ENCODE data around the gene CCT3.

Gene CCT3

DNA sequence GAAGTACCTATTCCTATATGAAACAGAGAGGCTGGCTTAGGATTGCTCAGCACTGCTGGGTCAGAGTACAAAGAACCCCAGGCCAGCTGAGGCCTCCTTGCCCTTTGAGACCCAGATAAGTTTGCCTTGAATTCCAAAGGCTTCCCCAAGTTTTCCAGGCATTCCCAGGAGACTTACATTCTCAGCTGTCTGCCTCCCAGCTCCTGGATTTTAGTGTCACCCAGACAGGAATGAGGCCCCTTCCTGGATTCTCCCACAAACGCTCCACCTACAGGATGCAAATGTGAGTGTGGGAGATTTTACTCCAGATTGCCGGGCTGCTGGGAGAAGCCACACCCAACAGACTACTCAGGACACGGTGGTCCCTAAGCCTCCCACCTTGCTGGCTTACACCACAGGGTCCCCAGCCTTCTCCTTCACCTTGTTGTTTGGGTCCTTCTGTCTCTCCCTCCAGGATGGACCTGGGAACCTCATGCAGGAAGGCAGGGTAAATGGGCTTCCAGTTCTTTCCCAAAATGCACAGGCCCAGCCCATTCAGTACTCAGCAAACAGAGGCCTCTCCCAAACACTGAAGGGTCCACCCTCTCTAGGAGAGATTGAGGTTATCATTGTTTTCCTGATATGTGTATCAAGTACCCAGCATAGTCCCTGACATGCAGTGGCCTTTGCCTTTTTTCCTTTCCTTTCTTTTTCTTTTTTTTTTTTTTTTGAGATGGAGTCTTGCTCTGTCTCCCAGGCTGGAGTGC lies 41.5 kb upstream of the CCT3 start:
- Histone ChIP-seq H4K20me1 (ENCODE audit: insufficient read depth, low read length) (no peaks in the 10 kb centered on the region), H3K9ac (ENCODE audit: low read depth, low read length) (no peak overlapping the region), H3K27ac (ENCODE audit: low read length) (no peak overlapping the region), H3K4me2 (ENCODE audit: insufficient read depth, low read length) (no peak overlapping the region), H3K4me1 (ENCODE audit: insufficient read depth, low read length) (no peaks in the 10 kb centered on the region), H3K9me3 (ENCODE audit: insufficient read depth, low read length, severe bottlenecking) (no peaks in the 10 kb centered on the region), H3K79me2 (ENCODE audit: insufficient read depth, low read length) (no peaks in the 10 kb centered on the region), H3K36me3 (ENCODE audit: insufficient read depth, low read length) (no peaks in the 10 kb centered on the region), H3K4me3 (ENCODE audit: low read depth in 1 of 2, low read length in 2 of 2) (no peak overlapping the region), H2AFZ (ENCODE audit: low read depth, low read length) (no peak overlapping the region), H3K27me3 (ENCODE audit: insufficient read depth, low read length, poor library complexity) (no peaks in the 10 kb centered on the region)
- ATAC-seq (ENCODE audit: insufficient read depth, low read depth) (no peak), DNase-seq (no peak)
- TF ChIP-seq EZH2 (IDR thresholded peaks at IDR 0.05; ENCODE audit: borderline replicate concordance, low read depth, low read length, severe bottlenecking) = no peak

DNA sequence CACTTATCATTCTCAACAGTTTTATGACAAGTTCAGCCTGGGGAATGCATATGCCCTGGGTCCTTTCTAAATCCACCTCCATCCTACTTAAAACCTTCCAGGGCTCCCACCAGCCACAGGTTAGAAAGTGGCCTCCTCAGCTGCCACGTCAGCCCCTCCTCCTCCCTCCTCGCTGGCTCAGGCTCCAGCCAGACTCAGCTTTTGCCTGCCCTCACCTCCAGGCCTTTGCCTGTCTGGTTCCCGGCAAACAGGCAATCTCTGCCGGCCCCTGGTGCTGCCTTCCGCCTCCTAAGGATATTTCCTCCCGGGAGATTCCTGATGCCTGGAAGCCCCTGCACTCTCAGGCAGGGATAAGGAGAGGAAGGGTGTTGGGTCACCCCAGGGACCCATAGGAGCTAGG lies 40.5 kb upstream of the CCT3 start:
- H3K36me3 ChIP-seq (ENCODE audit: insufficient read depth, low read length) = no peaks in the 10 kb centered on the region
- no peaks in the 10 kb centered on the region for H3K27me3 ChIP-seq (ENCODE audit: insufficient read depth, low read length, poor library complexity)
- H3K9me3 ChIP-seq (ENCODE audit: insufficient read depth, low read length, severe bottlenecking) = no peaks in the 10 kb centered on the region
- H3K4me2 ChIP-seq (ENCODE audit: insufficient read depth, low read length) = no peak overlapping the region
- no peak for DNase-seq
- TF ChIP-seq, protein P1, sequence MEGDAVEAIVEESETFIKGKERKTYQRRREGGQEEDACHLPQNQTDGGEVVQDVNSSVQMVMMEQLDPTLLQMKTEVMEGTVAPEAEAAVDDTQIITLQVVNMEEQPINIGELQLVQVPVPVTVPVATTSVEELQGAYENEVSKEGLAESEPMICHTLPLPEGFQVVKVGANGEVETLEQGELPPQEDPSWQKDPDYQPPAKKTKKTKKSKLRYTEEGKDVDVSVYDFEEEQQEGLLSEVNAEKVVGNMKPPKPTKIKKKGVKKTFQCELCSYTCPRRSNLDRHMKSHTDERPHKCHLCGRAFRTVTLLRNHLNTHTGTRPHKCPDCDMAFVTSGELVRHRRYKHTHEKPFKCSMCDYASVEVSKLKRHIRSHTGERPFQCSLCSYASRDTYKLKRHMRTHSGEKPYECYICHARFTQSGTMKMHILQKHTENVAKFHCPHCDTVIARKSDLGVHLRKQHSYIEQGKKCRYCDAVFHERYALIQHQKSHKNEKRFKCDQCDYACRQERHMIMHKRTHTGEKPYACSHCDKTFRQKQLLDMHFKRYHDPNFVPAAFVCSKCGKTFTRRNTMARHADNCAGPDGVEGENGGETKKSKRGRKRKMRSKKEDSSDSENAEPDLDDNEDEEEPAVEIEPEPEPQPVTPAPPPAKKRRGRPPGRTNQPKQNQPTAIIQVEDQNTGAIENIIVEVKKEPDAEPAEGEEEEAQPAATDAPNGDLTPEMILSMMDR (IDR thresholded peaks at IDR 0.05; ENCODE audit: borderline replicate concordance, extremely low read depth, low read length, poor library complexity, severe bottlenecking) = no peak
- no peak for TF ChIP-seq EZH2 (IDR thresholded peaks at IDR 0.05; ENCODE audit: borderline replicate concordance, low read depth, low read length, severe bottlenecking)
- no peaks in the 10 kb centered on the region for H3K79me2 ChIP-seq (ENCODE audit: insufficient read depth, low read length)
- H4K20me1 ChIP-seq (ENCODE audit: insufficient read depth, low read length) = no peaks in the 10 kb centered on the region
- H3K9ac ChIP-seq (ENCODE audit: low read depth, low read length) = no peak overlapping the region
- no peak overlapping the region for H3K4me3 ChIP-seq (ENCODE audit: low read depth in 1 of 2, low read length in 2 of 2)
- no peak overlapping the region for H2AFZ ChIP-seq (ENCODE audit: low read depth, low read length)
- no peak for ATAC-seq (ENCODE audit: insufficient read depth, low read depth)
- no peak overlapping the region for H3K27ac ChIP-seq (ENCODE audit: low read length)
- H3K4me1 ChIP-seq (ENCODE audit: insufficient read depth, low read length) = no peaks in the 10 kb centered on the region

DNA sequence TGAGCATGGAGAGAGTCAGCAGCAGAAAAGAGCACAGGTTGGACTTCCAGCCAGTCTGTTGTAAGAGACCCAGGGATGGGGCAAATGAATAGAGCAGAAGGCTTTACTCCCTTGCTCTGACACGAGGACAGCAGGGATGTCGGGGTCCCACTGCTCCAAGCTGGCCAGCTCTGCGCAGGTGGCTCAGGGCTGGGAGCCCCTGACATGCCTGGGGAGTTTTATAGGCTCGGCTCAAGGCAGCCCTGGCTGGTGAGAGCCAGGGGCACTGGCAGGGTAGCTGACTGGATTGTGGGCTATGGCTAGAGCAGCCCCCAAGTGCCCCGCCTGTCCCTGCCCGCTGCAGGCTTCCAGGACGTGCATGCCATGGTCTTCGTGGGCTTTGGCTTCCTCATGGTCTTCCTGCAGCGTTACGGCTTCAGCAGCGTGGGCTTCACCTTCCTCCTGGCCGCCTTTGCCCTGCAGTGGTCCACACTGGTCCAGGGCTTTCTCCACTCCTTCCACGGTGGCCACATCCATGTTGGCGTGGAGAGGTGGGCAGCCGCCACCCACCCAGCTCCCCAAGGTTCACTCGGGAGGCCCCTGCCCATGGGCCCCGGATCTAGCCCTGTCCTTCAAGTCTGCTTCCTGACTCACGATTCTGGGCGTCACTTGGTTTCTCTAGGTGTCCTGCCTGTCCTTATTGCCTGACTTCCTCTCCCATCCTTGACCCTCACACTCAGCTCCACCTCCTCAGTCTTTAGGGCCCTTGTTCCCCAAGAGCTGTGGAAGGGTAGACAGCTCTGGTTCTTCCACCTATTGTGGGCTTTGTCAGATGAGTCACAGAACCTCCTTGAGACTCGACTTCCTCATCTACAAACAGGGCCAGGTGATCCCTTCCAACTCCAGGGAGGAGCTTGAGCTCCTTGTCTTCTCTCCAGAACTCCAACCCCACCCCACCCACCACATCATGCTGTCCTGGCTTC lies 39.1 kb upstream of the CCT3 start:
- Histone ChIP-seq H3K4me2 (ENCODE audit: insufficient read depth, low read length) (no peak overlapping the region), H3K79me2 (ENCODE audit: insufficient read depth, low read length) (no peaks in the 10 kb centered on the region), H3K27ac (ENCODE audit: low read length) (no peak overlapping the region), H3K4me3 (ENCODE audit: low read depth in 1 of 2, low read length in 2 of 2) (no peak overlapping the region), H3K9me3 (ENCODE audit: insufficient read depth, low read length, severe bottlenecking) (no peaks in the 10 kb centered on the region), H4K20me1 (ENCODE audit: insufficient read depth, low read length) (no peaks in the 10 kb centered on the region), H3K36me3 (ENCODE audit: insufficient read depth, low read length) (no peaks in the 10 kb centered on the region), H3K9ac (ENCODE audit: low read depth, low read length) (no peak overlapping the region), H2AFZ (ENCODE audit: low read depth, low read length) (no peak overlapping the region), H3K4me1 (ENCODE audit: insufficient read depth, low read length) (no peaks in the 10 kb centered on the region), H3K27me3 (ENCODE audit: insufficient read depth, low read length, poor library complexity) (no peaks in the 10 kb centered on the region)
- no peak for DNase-seq
- TF ChIP-seq, protein P1 (IDR thresholded peaks at IDR 0.05; ENCODE audit: borderline replicate concordance, extremely low read depth, low read length, poor library complexity, severe bottlenecking) = no peak
- TF ChIP-seq EZH2 (IDR thresholded peaks at IDR 0.05; ENCODE audit: borderline replicate concordance, low read depth, low read length, severe bottlenecking) = no peak
- ATAC-seq (ENCODE audit: insufficient read depth, low read depth) = no peak

DNA sequence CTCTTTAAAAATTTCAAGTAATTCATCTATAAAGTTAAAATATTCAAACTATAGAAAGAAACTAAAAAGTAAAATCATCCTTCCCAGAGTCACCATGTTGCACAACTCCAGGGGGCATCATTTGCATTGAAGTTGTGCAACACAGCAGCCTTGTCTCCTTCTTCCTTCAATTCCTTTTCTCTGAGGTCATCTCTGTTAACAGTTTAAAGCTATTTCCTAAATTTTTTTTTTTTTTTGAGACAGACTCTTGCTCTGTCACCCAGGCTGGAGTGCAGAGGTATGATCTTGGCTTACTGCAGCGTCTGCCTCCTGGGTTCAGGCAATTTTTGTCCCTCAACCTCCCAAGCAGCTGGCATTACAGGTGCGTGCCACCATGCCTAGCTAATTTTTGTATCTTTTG lies 38.1 kb upstream of the CCT3 start:
- Histone ChIP-seq H3K36me3 (ENCODE audit: insufficient read depth, low read length) (no peaks in the 10 kb centered on the region), H4K20me1 (ENCODE audit: insufficient read depth, low read length) (no peaks in the 10 kb centered on the region), H3K4me2 (ENCODE audit: insufficient read depth, low read length) (no peak overlapping the region), H3K4me1 (ENCODE audit: insufficient read depth, low read length) (no peaks in the 10 kb centered on the region), H3K27ac (ENCODE audit: low read length) (no peak overlapping the region), H3K9ac (ENCODE audit: low read depth, low read length) (no peak overlapping the region), H3K79me2 (ENCODE audit: insufficient read depth, low read length) (no peaks in the 10 kb centered on the region), H2AFZ (ENCODE audit: low read depth, low read length) (no peak overlapping the region), H3K9me3 (ENCODE audit: insufficient read depth, low read length, severe bottlenecking) (no peaks in the 10 kb centered on the region), H3K27me3 (ENCODE audit: insufficient read depth, low read length, poor library complexity) (no peaks in the 10 kb centered on the region), H3K4me3 (ENCODE audit: low read depth in 1 of 2, low read length in 2 of 2) (no peak overlapping the region)
- TF ChIP-seq, protein P1 (IDR thresholded peaks at IDR 0.05; ENCODE audit: borderline replicate concordance, extremely low read depth, low read length, poor library complexity, severe bottlenecking) = no peak
- no peak for TF ChIP-seq EZH2 (IDR thresholded peaks at IDR 0.05; ENCODE audit: borderline replicate concordance, low read depth, low read length, severe bottlenecking)
- ATAC-seq (ENCODE audit: insufficient read depth, low read depth) (no peak), DNase-seq (no peak)

Data from DND-41 (cell line).